Naive thymus-derived CD8-positive, alpha-beta T cell (primary cell): Measurements from ENCODE around the gene TREM2. TPM values are rescaled to one million over a fixed set of nuclear protein-coding genes. Genes with fewer than 3 reads are reported as not detected.

Experiments used
- ATAC-seq, 2 donors: fragments of 150-1000 bp; cut with Tn5 transposase in 1 of 2; sonication (Bioruptor Pico), chemical (Tn5 transposase) in 1 of 2; 1 replicate in 1 of 2; 2 replicates in 1 of 2; pipeline ENCODE4 v1.10.0; 2021; ENCODE audit warnings: mild to moderate bottlenecking in 2 of 2, moderate library complexity in 2 of 2
- POLR2A ChIA-PET: fragments of 350-600 bp; sonication (Branson Sonifier 250); formaldehyde crosslinking; loops from one replicate; lab custom pipeline; 2021; ENCODE audit warnings: antibody characterized with exemption; lab: Charles Lee
- DNase-seq, 10 donors: peaks; one replicate each; pipeline versions ENCODE4 v3.0.0 to v3.0.0-alpha.2; 2020 to 2022
- H3K27ac Mint-ChIP-seq, 10 donors: one replicate each; pipeline ENCODE4 v1.8.0; 2020 to 2022; ENCODE audit warnings: mild to moderate bottlenecking in 10 of 10, mixed read lengths in 10 of 10, moderate library complexity in 4 of 10, inconsistent platforms in 1 of 10
- H3K27me3 Mint-ChIP-seq, 5 donors: one replicate each; pipeline ENCODE4 v1.8.0; 2021 to 2022; ENCODE audit warnings: mixed read lengths in 5 of 5
- H3K36me3 Mint-ChIP-seq, 3 donors: one replicate each; pipeline ENCODE4 v1.8.0; 2020 to 2022; ENCODE audit warnings: mixed read lengths in 3 of 3, mild to moderate bottlenecking in 2 of 3, inconsistent platforms in 1 of 3
- H3K4me1 Mint-ChIP-seq, 4 donors: one replicate each; pipeline ENCODE4 v1.8.0; 2021 to 2022; ENCODE audit warnings: mixed read lengths in 4 of 4
- H3K4me3 Mint-ChIP-seq, 10 donors: one replicate each; pipeline ENCODE4 v1.8.0; 2020 to 2022; ENCODE audit warnings: mild to moderate bottlenecking in 10 of 10, mixed read lengths in 10 of 10, moderate library complexity in 6 of 10, inconsistent platforms in 1 of 10
- H3K9me3 Mint-ChIP-seq, 9 donors: one replicate each; pipeline ENCODE4 v1.8.0; 2020 to 2022; ENCODE audit warnings: mixed read lengths in 9 of 9, mild to moderate bottlenecking in 3 of 9, inconsistent platforms in 1 of 9, moderate library complexity in 1 of 9
- polyA plus RNA-seq, 3 donors: library from polyadenylated mRNA; unstranded; fragments of 300-500 nt; fragmentation: Illumina TruSeq; gene quantifications; one replicate each; pipeline ENCODE4 v1.2.3, GENCODE V29; 2021
- total RNA-seq, 8 experiments: library from RNA in 2 of 8; stranded (reverse) in 2 of 8; gene quantifications; one replicate each; pipeline ENCODE4 v1.2.3 and lab custom pipeline; 2021 to 2026

The TREM2 gene
- total RNA-seq: under 1 TPM in 1 of 2 experiments, not detected in 1; 0.49 TPM
- not detected for polyA plus RNA-seq
- total RNA-seq (lab: John Stamatoyannopoulos, UW): 0 reads per million in 6 experiments

- Mint-ChIP-seq H3K27me3 (peaks cover 1 to 15% (median 9%) of the 10 kb centered on the region in 5 donors), H3K4me1 (peaks cover 0 to 3% (median 0%) of the 10 kb centered on the region in 4 donors), H3K9me3 (no peaks in the 10 kb centered on the region), H3K27ac (peak within 1 kb of the TSS in 1 of 10 donors; percentile 18), H3K4me3 (no peak within 1 kb of the TSS), H3K36me3 (no peaks in the 10 kb centered on the region)
- POLR2A ChIA-PET: no interaction called here
- ATAC-seq (no peak), DNase-seq (no peak)
These were observed at the start of gene TREM2 for GRCh38 chr6:41162687-41163418. TSS of gene TREM2 (minus strand) at chr6:41163116. CDS start at chr6:41163082, 34 bp downstream.

- ATAC-seq (no peak), DNase-seq (no peak)
- Mint-ChIP-seq H3K36me3 (peaks cover 0 to 10% (median 8%) of the 10 kb centered on the region in 3 donors), H3K9me3 (peaks cover 0 to 11% (median 7%) of the 10 kb centered on the region in 9 donors), H3K4me1 (peaks cover 6 to 39% (median 10%) of the 10 kb centered on the region in 4 donors), H3K4me3 (no peak overlapping the region), H3K27ac (peak overlapping the region in 5 of 10 donors; percentile 47 to 82 (median 71)), H3K27me3 (no peaks in the 10 kb centered on the region)
- POLR2A ChIA-PET: interaction anchor here (1.7 kb wide), 1 partner anchor 9 kb away, joined by 7 read pairs; the partner anchor contains the start of gene TREML2
These were observed 46.8 kb upstream of the TREM2 start for GRCh38 chr6:41209547-41210320.

GRCh38 chr6:41208439-41209106 is 45.7 kb upstream of the TREM2 start:
- H3K4me1 Mint-ChIP-seq: peaks cover 11 to 49% (median 12%) of the 10 kb centered on the region in 4 donors
- peak overlapping the region in 5 of 10 donors; percentile 39 to 82 (median 61) for H3K27ac Mint-ChIP-seq
- peak overlapping the region in 1 of 10 donors; percentile 34 for H3K4me3 Mint-ChIP-seq
- H3K27me3 Mint-ChIP-seq: no peaks in the 10 kb centered on the region
- peaks cover 0 to 2% (median 0%) of the 10 kb centered on the region in 3 donors for H3K36me3 Mint-ChIP-seq
- H3K9me3 Mint-ChIP-seq: peaks cover 0 to 2% (median 0%) of the 10 kb centered on the region in 9 donors
- DNase-seq (no peak), ATAC-seq (no peak)
- POLR2A ChIA-PET: interaction anchor here (1.1 kb wide), 1 partner anchor 9 kb away, joined by 4 read pairs; no protein-coding TSS in a partner anchor

GRCh38 chr6:41204156-41204555 is 41.2 kb upstream of the TREM2 start:
- POLR2A ChIA-PET: no interaction called here
- no peak for ATAC-seq

GRCh38 chr6:41201764-41202173 is 38.9 kb upstream of the TREM2 start:
- Mint-ChIP-seq H3K27me3 (no peaks in the 10 kb centered on the region), H3K4me1 (peaks cover 37 to 78% (median 70%) of the 10 kb centered on the region in 4 donors), H3K4me3 (peak overlapping the region; percentile 56 to 92 (median 75)), H3K36me3 (no peaks in the 10 kb centered on the region), H3K9me3 (no peaks in the 10 kb centered on the region), H3K27ac (peak overlapping the region; percentile 96 to 99 (median 98))
- ATAC-seq (no peak), DNase-seq (peak in 2 of 10 donors; percentile 7 to 19)
- POLR2A ChIA-PET: no interaction called here

More at GRCh38 chr6:41204156-41204555, 41.2 kb upstream of the TREM2 start:
- peak overlapping the region; percentile 17 to 99 (median 62) for H3K27ac Mint-ChIP-seq
- H3K36me3 Mint-ChIP-seq: peaks cover 0 to 2% (median 0%) of the 10 kb centered on the region in 3 donors
- DNase-seq: no peak
- H3K4me3 Mint-ChIP-seq: peak overlapping the region in 1 of 10 donors; percentile 11
- peaks cover 0 to 2% (median 0%) of the 10 kb centered on the region in 9 donors for H3K9me3 Mint-ChIP-seq
- no peaks in the 10 kb centered on the region for H3K27me3 Mint-ChIP-seq
- H3K4me1 Mint-ChIP-seq: peaks cover 35 to 71% (median 50%) of the 10 kb centered on the region in 4 donors

- peaks cover 40 to 84% (median 75%) of the 10 kb centered on the region in 4 donors for H3K4me1 Mint-ChIP-seq
- H3K9me3 Mint-ChIP-seq: no peaks in the 10 kb centered on the region
- peak within 1 kb of the TSS; percentile 56 to 92 (median 75) for H3K4me3 Mint-ChIP-seq
- no peaks in the 10 kb centered on the region for H3K27me3 Mint-ChIP-seq
- POLR2A ChIA-PET: interaction anchor here (0.9 to 1.5 kb wide), 4 partner anchors 9 to 134 kb away, joined by 3 to 7 read pairs (median 4); partner anchors contain the start of genes NCR2, NFYA and OARD1
- DNase-seq (peak in 4 of 10 donors; percentile 14 to 42 (median 26)), ATAC-seq (peak; percentile 31 to 41)
- no peaks in the 10 kb centered on the region for H3K36me3 Mint-ChIP-seq
- peak within 1 kb of the TSS; percentile 96 to 99 (median 98) for H3K27ac Mint-ChIP-seq
These were observed 38.2 kb upstream of the TREM2 start, which contains the start of gene TREML2 for GRCh38 chr6:41200901-41201763. TSS of gene TREML2 (minus strand) at chr6:41201149. CDS start at chr6:41201008, 141 bp downstream.

- peaks cover 40 to 92% (median 80%) of the 10 kb centered on the region in 4 donors for H3K4me1 Mint-ChIP-seq
- H3K27ac Mint-ChIP-seq: peak overlapping the region; percentile 96 to 99 (median 98)
- peak overlapping the region; percentile 56 to 92 (median 75) for H3K4me3 Mint-ChIP-seq
- POLR2A ChIA-PET: interaction anchor here (0.9 to 1.6 kb wide), 5 partner anchors 8 to 134 kb away, joined by 3 to 7 read pairs (median 4); partner anchors contain the start of genes NCR2, NFYA and OARD1
- DNase-seq (peak; percentile 14 to 90 (median 78)), ATAC-seq (peak; percentile 63 to 82)
- H3K36me3 Mint-ChIP-seq: no peaks in the 10 kb centered on the region
- no peaks in the 10 kb centered on the region for H3K9me3 Mint-ChIP-seq
- no peaks in the 10 kb centered on the region for H3K27me3 Mint-ChIP-seq
These were observed 37.5 kb upstream of the TREM2 start for GRCh38 chr6:41200296-41200900.

- Mint-ChIP-seq H3K9me3 (no peaks in the 10 kb centered on the region), H3K36me3 (peaks cover 0 to 2% (median 0%) of the 10 kb centered on the region in 3 donors), H3K4me3 (peak overlapping the region; percentile 56 to 92 (median 75)), H3K4me1 (peaks cover 40 to 97% (median 86%) of the 10 kb centered on the region in 4 donors), H3K27me3 (no peaks in the 10 kb centered on the region), H3K27ac (peak overlapping the region; percentile 96 to 99 (median 98))
- POLR2A ChIA-PET: interaction anchor here (1.0 to 1.6 kb wide), 3 partner anchors 9 to 135 kb away, joined by 4 to 5 read pairs (median 4); partner anchors contain the start of genes NCR2, NFYA and OARD1
- peak; percentile 47 to 52 for ATAC-seq
- DNase-seq: peak in 1 of 10 donors; percentile 11
These were observed 36.8 kb upstream of the TREM2 start for GRCh38 chr6:41199552-41200246.

- peaks cover 45 to 96% (median 90%) of the 10 kb centered on the region in 4 donors for H3K4me1 Mint-ChIP-seq
- POLR2A ChIA-PET: interaction anchor here (0.6 to 1.5 kb wide), 2 partner anchors 22 to 111 kb away, joined by 3 read pairs; no protein-coding TSS in a partner anchor
- no peaks in the 10 kb centered on the region for H3K27me3 Mint-ChIP-seq
- peaks cover 0 to 6% (median 0%) of the 10 kb centered on the region in 3 donors for H3K36me3 Mint-ChIP-seq
- no peaks in the 10 kb centered on the region for H3K9me3 Mint-ChIP-seq
- ATAC-seq: no peak
- DNase-seq: no peak
- peak overlapping the region in 9 of 10 donors; percentile 31 to 99 (median 97) for H3K27ac Mint-ChIP-seq
- no peak overlapping the region for H3K4me3 Mint-ChIP-seq
These were observed 34.3 kb upstream of the TREM2 start for GRCh38 chr6:41197234-41197633.

- peaks cover 0 to 9% (median 2%) of the 10 kb centered on the region in 9 donors for H3K9me3 Mint-ChIP-seq
- ATAC-seq (no peak), DNase-seq (no peak)
- H3K4me1 Mint-ChIP-seq: peaks cover 29 to 80% (median 68%) of the 10 kb centered on the region in 4 donors
- POLR2A ChIA-PET: no interaction called here
- H3K27ac Mint-ChIP-seq: peak overlapping the region in 9 of 10 donors; percentile 20 to 99 (median 66)
- no peaks in the 10 kb centered on the region for H3K27me3 Mint-ChIP-seq
- H3K4me3 Mint-ChIP-seq: no peak overlapping the region
- peaks cover 5 to 9% (median 6%) of the 10 kb centered on the region in 3 donors for H3K36me3 Mint-ChIP-seq
These were observed 31.5 kb upstream of the TREM2 start for GRCh38 chr6:41194386-41194785.
